HEK293 (cell line): Measurements from ENCODE around the gene POTEI.
"Not testable (repeated sequence)": the region's sequence is repeated elsewhere in the genome, so short reads cannot be mapped to it uniquely, and the experiment has no call there.

Experiments
- CTCF ChIA-PET: fragments of 350-600 bp; formaldehyde crosslinking; extraction: SDS; loops from one replicate; lab custom pipeline; 2021; ENCODE audit warnings: antibody characterized with exemption; lab: Yijun Ruan, JAX
- POLR2A ChIA-PET: fragments of 300-600 bp; formaldehyde crosslinking; extraction: SDS; loops from one replicate; lab custom pipeline; 2020; ENCODE audit warnings: antibody characterized with exemption, inconsistent platforms; lab: Yijun Ruan, JAX
- H3K27ac ChIP-seq: fragments of 200-500 bp; sonication (Bioruptor generic); 2 replicates; pipeline ENCODE4 v1.5.1; 2014; ENCODE audit warnings: low read depth, low read length, control low read depth, inconsistent platforms; ENCODE audit errors: extremely low read depth
- H3K36me3 ChIP-seq, 2 experiments: fragments of 200-500 bp in 1 of 2; sonication (Bioruptor generic) in 1 of 2; 1 replicate in 1 of 2; 2 replicates in 1 of 2; pipeline ENCODE4 v1.5.1; 2014 to 2017; ENCODE audit warnings: inconsistent platforms in 2 of 2, low read length in 2 of 2; ENCODE audit not compliant: control insufficient read depth in 2 of 2, insufficient read depth in 1 of 2
- H3K4me1 ChIP-seq: fragments of 200-500 bp; sonication (Bioruptor generic); 2 replicates; pipeline ENCODE4 v1.5.1; 2014; ENCODE audit warnings: mild to moderate bottlenecking, low read length, inconsistent platforms; ENCODE audit not compliant: control insufficient read depth, insufficient read depth
- H3K4me3 ChIP-seq: 2 replicates; pipeline ENCODE4 v1.5.1; 2011; ENCODE audit warnings: low read depth, mild to moderate bottlenecking, control low read depth, low read length, moderate library complexity
- H3K9me3 ChIP-seq: fragments of 200-500 bp; sonication (Bioruptor generic); 2 replicates; pipeline ENCODE4 v1.5.1; 2014; ENCODE audit warnings: low read depth, low read length, inconsistent platforms; ENCODE audit not compliant: control insufficient read depth, insufficient read depth

The POTEI gene

GRCh38 chr2:130450366-130450765 lies 58.8 kb downstream of the POTEI start:
- H3K4me3 ChIP-seq, H3K36me3 ChIP-seq, H3K27ac ChIP-seq, CTCF ChIA-PET, H3K9me3 ChIP-seq, POLR2A ChIA-PET, H3K4me1 ChIP-seq: not testable (repeated sequence)

- CTCF ChIA-PET, POLR2A ChIA-PET, H3K36me3 ChIP-seq, H3K9me3 ChIP-seq, H3K4me3 ChIP-seq, H3K4me1 ChIP-seq, H3K27ac ChIP-seq: not testable (repeated sequence)
Observed at GRCh38 chr2:130427631-130428030, 81.5 kb downstream of the POTEI start.

GRCh38 chr2:130418845-130419244 lies 90.3 kb downstream of the POTEI start:
- H3K9me3 ChIP-seq, H3K36me3 ChIP-seq, H3K4me3 ChIP-seq, H3K27ac ChIP-seq, POLR2A ChIA-PET, H3K4me1 ChIP-seq, CTCF ChIA-PET: not testable (repeated sequence)

GRCh38 chr2:130416693-130417092 lies 92.4 kb downstream of the POTEI start:
- H3K9me3 ChIP-seq, H3K36me3 ChIP-seq, H3K27ac ChIP-seq, POLR2A ChIA-PET, H3K4me3 ChIP-seq, CTCF ChIA-PET, H3K4me1 ChIP-seq: not testable (repeated sequence)
